SU-DHL-6 (cell line): ENCODE measurements around the gene UQCRC1.
A peak's percentile ranks its signal among the peaks of the same experiment; 100 is the strongest.

Experiments used
- H2AFZ ChIP-seq: fragments of 200-600 bp; sonication (generic); 2 replicates; pipeline ENCODE4 v1.6.1; 2014; ENCODE audit warnings: low read depth, mild to moderate bottlenecking, moderate library complexity, mixed read lengths, antibody characterized with exemption, low read length; ENCODE audit not compliant: severe bottlenecking
- H3F3A ChIP-seq: fragments of 200-600 bp; shearing (Covaris generic); 2 replicates; pipeline ENCODE4 v1.6.0; 2016; ENCODE audit warnings: antibody characterized with exemption, mild to moderate bottlenecking; ENCODE audit not compliant: insufficient read depth
- H3K27ac ChIP-seq: fragments of 200-600 bp; sonication (generic); 2 replicates; pipeline ENCODE4 v1.5.1; 2016; ENCODE audit warnings: low read depth, mild to moderate bottlenecking, low read length, moderate library complexity, mixed read lengths
- H3K27me3 ChIP-seq: fragments of 200-600 bp; sonication (generic), shearing (Covaris generic); 2 replicates; pipeline ENCODE4 v1.6.0; 2014; ENCODE audit warnings: mild to moderate bottlenecking, low read length
- H3K36me3 ChIP-seq: fragments of 200-600 bp; sonication (generic); 2 replicates; pipeline ENCODE4 v1.6.1; 2014; ENCODE audit warnings: mild to moderate bottlenecking, low read length, mixed read lengths
- H3K4me2 ChIP-seq: fragments of 300-600, 200-600 bp; shearing (Covaris generic), sonication (generic); 2 replicates; pipeline ENCODE4 v1.6.0; 2014; ENCODE audit warnings: low read length, low read depth, mild to moderate bottlenecking; ENCODE audit not compliant: poor library complexity, severe bottlenecking
- H3K4me3 ChIP-seq: fragments of 200-600 bp; sonication (generic); 2 replicates; pipeline ENCODE4 v1.5.1; 2014; ENCODE audit warnings: antibody characterized with exemption, low read length, mild to moderate bottlenecking, mixed read lengths; ENCODE audit not compliant: insufficient read depth, poor library complexity, severe bottlenecking
- H3K79me2 ChIP-seq: fragments of 200-600 bp; sonication (generic); 2 replicates; pipeline ENCODE4 v1.6.1; 2014; ENCODE audit warnings: mild to moderate bottlenecking, low read length, moderate library complexity; ENCODE audit not compliant: insufficient read depth
- H3K9ac ChIP-seq: fragments of 200-600 bp; sonication (generic); 2 replicates; pipeline ENCODE4 v1.7.0; 2014; ENCODE audit warnings: mild to moderate bottlenecking, low read length
- H3K9me2 ChIP-seq: fragments of 200-600 bp; sonication (generic); replicated peaks from 2 replicates; pipeline ENCODE4 v1.6.1; 2014; ENCODE audit warnings: low read length; ENCODE audit not compliant: insufficient read depth
- H3K9me3 ChIP-seq: fragments of 200-600 bp; sonication (generic); 2 replicates; pipeline ENCODE4 v1.6.1; 2014; ENCODE audit warnings: low read length, mixed read lengths; ENCODE audit not compliant: insufficient read depth
- H4K20me1 ChIP-seq: fragments of 200-600 bp; sonication (generic); 2 replicates; pipeline ENCODE4 v1.6.1; 2014; ENCODE audit warnings: low read depth, mild to moderate bottlenecking, antibody characterized with exemption, low read length, moderate library complexity, mixed read lengths
- CTCF ChIP-seq: fragments of 200-600 bp; sonication (generic); IDR thresholded peaks from one replicate; pipeline ENCODE4 v1.5.1; 2017; ENCODE audit warnings: antibody characterized with exemption, mild to moderate bottlenecking, low read length, moderate library complexity; ENCODE audit not compliant: insufficient read depth, poor library complexity, severe bottlenecking
- EZH2phosphoT487 ChIP-seq: fragments of 200-600 bp; sonication (generic), shearing (Covaris generic); conservative IDR thresholded peaks from 2 replicates; pipeline ENCODE4 v1.6.1; 2018; ENCODE audit warnings: mild to moderate bottlenecking, antibody characterized with exemption, low read length, moderate library complexity, mixed read lengths

Gene UQCRC1

GRCh38 chr3:48609088-48610005, at the start of gene UQCRC1:
UQCRC1 (minus strand) TSS chr3:48609646; CDS start chr3:48609620, 26 bp downstream.
- peak within 1 kb of the TSS; percentile 96 for H2AFZ ChIP-seq
- peak within 1 kb of the TSS; percentile 42 for H3K27ac ChIP-seq

GRCh38 chr3:48656841-48657281, 47.4 kb upstream of the UQCRC1 start:
- Histone ChIP-seq H3K9me3 (no peaks in the 10 kb centered on the region), H3K4me2 (peak overlapping the region; percentile 43), H3K9me2 (no peaks in the 10 kb centered on the region), H3K79me2 (no peaks in the 10 kb centered on the region), H4K20me1 (no peaks in the 10 kb centered on the region), H3K27me3 (no peaks in the 10 kb centered on the region), H3K4me3 (no peak overlapping the region), H2AFZ (no peak overlapping the region), H3K36me3 (no peaks in the 10 kb centered on the region), H3K9ac (no peak overlapping the region), H3K27ac (no peak overlapping the region), H3F3A (0 out of 2 replicates have a peak, but pooled peaks cover 6% of the 10 kb centered on the region)
- no peak for TF ChIP-seq EZH2phosphoT487
- TF ChIP-seq CTCF, result no peak

More at GRCh38 chr3:48609088-48610005, at the start of gene UQCRC1:
- TF ChIP-seq CTCF (no peak), EZH2phosphoT487 (no peak)
- Histone ChIP-seq H3K9me2 (no peaks in the 10 kb centered on the region), H3K9me3 (no peaks in the 10 kb centered on the region), H3K4me2 (peak within 1 kb of the TSS; percentile 85), H3F3A (no peaks in the 10 kb centered on the region), H4K20me1 (no peaks in the 10 kb centered on the region), H3K27me3 (no peaks in the 10 kb centered on the region), H3K79me2 (peaks cover 18% of the 10 kb centered on the region), H3K36me3 (no peaks in the 10 kb centered on the region; the same call in 1 of the 2 replicates), H3K4me3 (peak within 1 kb of the TSS; percentile 80), H3K9ac (peak within 1 kb of the TSS; percentile 83)

- no peak for TF ChIP-seq EZH2phosphoT487
- peak; percentile 50 for TF ChIP-seq CTCF
- H3K4me2 ChIP-seq, result peak overlapping the region; percentile 43
These were observed 46.8 kb upstream of the UQCRC1 start for GRCh38 chr3:48656061-48656840.

More at GRCh38 chr3:48656061-48656840, 46.8 kb upstream of the UQCRC1 start:
- Histone ChIP-seq H3K9ac (peak overlapping the region; percentile 57), H4K20me1 (no peaks in the 10 kb centered on the region), H3K9me2 (no peaks in the 10 kb centered on the region), H2AFZ (peak overlapping the region; percentile 80), H3F3A (0 out of 2 replicates have a peak, but pooled peaks cover 6% of the 10 kb centered on the region), H3K27me3 (no peaks in the 10 kb centered on the region), H3K36me3 (no peaks in the 10 kb centered on the region), H3K79me2 (no peaks in the 10 kb centered on the region), H3K9me3 (no peaks in the 10 kb centered on the region), H3K27ac (no peak overlapping the region), H3K4me3 (peak overlapping the region; percentile 54)
